IMR-90 (cell line): ENCODE data around the gene TRPV3. TPM values are rescaled to one million over a fixed set of nuclear protein-coding genes. Genes with fewer than 3 reads are reported as not detected.

Source experiments
- ATAC-seq: fragments of 200-7000 bp; cut with Tn5 transposase; 2 replicates; pipeline ENCODE4 v1.9.1; 2020; ENCODE audit warnings: low read depth, mild to moderate bottlenecking, moderate library complexity
- BruUV-seq: library from RNA; stranded (reverse); fragments of 400-500 nt; replicated peaks from 2 replicates; lab custom pipeline; 2021; lab: Mats Ljungman, UMichigan
- CTCF ChIA-PET: fragments of 300-600 bp; formaldehyde crosslinking; extraction: SDS; loops from one replicate; lab custom pipeline; 2021; ENCODE audit warnings: antibody characterized with exemption; lab: Yijun Ruan, JAX
- POLR2A ChIA-PET: fragments of 300-600 bp; sonication (Branson Sonifier 250); formaldehyde crosslinking; loops from one replicate; lab custom pipeline; 2022; ENCODE audit warnings: antibody characterized with exemption; ENCODE audit not compliant: unreplicated experiment; lab: Charles Lee
- DNase-seq: peaks from one replicate; pipeline ENCODE4 v3.0.0; 2013
- H2AFZ ChIP-seq: replicated peaks from 2 replicates; pipeline ENCODE3; 2013; ENCODE audit warnings: low read length, mild to moderate bottlenecking; ENCODE audit not compliant: poor library complexity
- H2AK5ac ChIP-seq: 2 replicates; pipeline ENCODE4 v1.6.1; 2013; ENCODE audit warnings: low read depth, low read length, inconsistent platforms
- H2AK9ac ChIP-seq: replicated peaks from 2 replicates; pipeline ENCODE3; 2013; ENCODE audit warnings: mild to moderate bottlenecking, low read depth, low read length, moderate library complexity; ENCODE audit not compliant: poor library complexity
- H2BK120ac ChIP-seq: 2 replicates; pipeline ENCODE4 v1.6.1; 2013; ENCODE audit warnings: low read depth, low read length, inconsistent platforms
- H2BK15ac ChIP-seq: 3 replicates; pipeline ENCODE4 v1.6.1; 2013; ENCODE audit warnings: low read depth, low read length, inconsistent platforms
- H2BK20ac ChIP-seq: 2 replicates; pipeline ENCODE4 v1.6.1; 2013; ENCODE audit warnings: low read depth, mild to moderate bottlenecking, inconsistent platforms, low read length, moderate library complexity
- H2BK5ac ChIP-seq: 2 replicates; pipeline ENCODE4 v1.6.1; 2013; ENCODE audit warnings: mild to moderate bottlenecking, low read depth, low read length, inconsistent platforms; ENCODE audit not compliant: poor library complexity, severe bottlenecking
- H3K14ac ChIP-seq: replicated peaks from 2 replicates; pipeline ENCODE4 v1.6.1; 2013; ENCODE audit warnings: low read depth, low read length, inconsistent platforms
- H3K18ac ChIP-seq: 2 replicates; pipeline ENCODE4 v1.6.1; 2013; ENCODE audit warnings: low read depth, low read length, control low read depth
- H3K23ac ChIP-seq: 2 replicates; pipeline ENCODE4 v1.6.1; 2013; ENCODE audit warnings: low read depth, low read length, inconsistent platforms
- H3K27ac ChIP-seq: 2 replicates; pipeline ENCODE4 v1.5.1; 2013; ENCODE audit warnings: mild to moderate bottlenecking, control low read depth, low read length; ENCODE audit not compliant: insufficient read depth
- H3K27me3 ChIP-seq: 2 replicates; pipeline ENCODE4 v1.6.1; 2013; ENCODE audit warnings: low read length; ENCODE audit not compliant: control insufficient read depth, insufficient read depth
- H3K36me3 ChIP-seq: 2 replicates; pipeline ENCODE4 v1.6.1; 2013; ENCODE audit warnings: low read length, mixed read lengths; ENCODE audit not compliant: control insufficient read depth, insufficient read depth
- H3K4ac ChIP-seq: 2 replicates; pipeline ENCODE4 v1.6.1; 2013; ENCODE audit warnings: low read depth, low read length, inconsistent platforms
- H3K4me1 ChIP-seq: 2 replicates; pipeline ENCODE4 v1.6.1; 2013; ENCODE audit warnings: low read length, mixed read lengths; ENCODE audit not compliant: control insufficient read depth, insufficient read depth
- H3K4me2 ChIP-seq: 2 replicates; pipeline ENCODE4 v1.6.1; 2013; ENCODE audit warnings: low read depth, mild to moderate bottlenecking, control low read depth, low read length, moderate library complexity
- H3K4me3 ChIP-seq: 2 replicates; pipeline ENCODE4 v1.5.1; 2013; ENCODE audit warnings: low read depth, mild to moderate bottlenecking, control low read depth, low read length, moderate library complexity; ENCODE audit not compliant: insufficient read depth
- H3K56ac ChIP-seq: 2 replicates; pipeline ENCODE4 v1.6.1; 2013; ENCODE audit warnings: low read length, inconsistent platforms; ENCODE audit not compliant: insufficient read depth; ENCODE audit errors: extremely low read depth
- H3K79me1 ChIP-seq, 2 experiments: 2 replicates each; pipeline ENCODE4 v1.6.1; 2013; ENCODE audit warnings: low read length in 2 of 2, inconsistent platforms in 1 of 2, low read depth in 1 of 2
- H3K9ac ChIP-seq: 2 replicates; pipeline ENCODE4 v1.6.1; 2013; ENCODE audit warnings: low read depth, low read length, control low read depth
- H3K9me1 ChIP-seq: 2 replicates; pipeline ENCODE4 v1.6.1; 2013; ENCODE audit warnings: low read length, inconsistent platforms; ENCODE audit not compliant: insufficient read depth
- H3K9me3 ChIP-seq: 2 replicates; pipeline ENCODE4 v1.6.1; 2013; ENCODE audit warnings: low read length; ENCODE audit not compliant: control insufficient read depth, insufficient read depth
- H4K20me1 ChIP-seq: 2 replicates; pipeline ENCODE4 v1.6.1; 2013; ENCODE audit warnings: low read length, inconsistent platforms; ENCODE audit not compliant: insufficient read depth
- H4K5ac ChIP-seq: 2 replicates; pipeline ENCODE4 v1.6.1; 2013; ENCODE audit warnings: mild to moderate bottlenecking, low read depth, low read length, control low read depth
- H4K8ac ChIP-seq, 2 experiments: 2 replicates each; pipeline ENCODE4 v1.6.1; 2013; ENCODE audit warnings: low read depth in 2 of 2, low read length in 2 of 2, control low read depth in 1 of 2, inconsistent platforms in 1 of 2
- H4K91ac ChIP-seq: 2 replicates; pipeline ENCODE4 v1.6.1; 2013; ENCODE audit warnings: low read depth, low read length, inconsistent platforms; ENCODE audit not compliant: insufficient read depth
- CHD1 ChIP-seq: IDR thresholded peaks from 2 replicates; pipeline ENCODE4 v1.6.1; 2012; ENCODE audit warnings: low read depth, low read length, improper control_type of control experiment
- MAFK ChIP-seq: IDR thresholded peaks from 2 replicates; pipeline ENCODE4 v1.6.1; 2012; ENCODE audit warnings: low read depth, low read length, improper control_type of control experiment
- MAZ ChIP-seq: IDR thresholded peaks from 2 replicates; pipeline ENCODE4 v1.6.1; 2012; ENCODE audit warnings: low read depth, mild to moderate bottlenecking, low read length, improper control_type of control experiment, moderate library complexity, borderline replicate concordance
- NFE2L2 ChIP-seq: fragments of 150-350 bp; IDR thresholded peaks from 2 replicates; pipeline ENCODE4 v1.6.1; 2016; ENCODE audit warnings: low read depth, mild to moderate bottlenecking, low read length
- SMC3 ChIP-seq: fragments of 150-350 bp; IDR thresholded peaks from 2 replicates; pipeline ENCODE4 v1.6.1; 2016; ENCODE audit warnings: low read depth, mild to moderate bottlenecking, antibody characterized with exemption, low read length, moderate library complexity
- WGBS, 2 experiments: methylation state at CpG; one replicate each; pipeline versions ENCODE4 v1.1.5 to v1.1.7; 2013; ENCODE audit warnings: missing lambda C conversion rate in 2 of 2; ENCODE audit not compliant: insufficient read length in 1 of 2; ENCODE audit errors: extremely low coverage in 2 of 2; 5-methylcytosine and 5-hydroxymethylcytosine counted together
- dilution Hi-C: fragments of 300-500 bp; cut with HindIII; formaldehyde crosslinking; loops from one replicate; pipeline ENCODE4 v1.14.3; 2018; ENCODE audit warnings: low sequenced_read_pairs; ENCODE audit not compliant: unreplicated experiment
- in situ Hi-C: fragments of 300-500 bp; cut with MboI; formaldehyde crosslinking; loops from 3 replicates; pipeline ENCODE4 v1.14.3; 2019; ENCODE audit warnings: low sequenced_read_pairs, inconsistent platforms, mixed read lengths
- intact Hi-C: fragments of 100-400 bp; cut with micrococcal nuclease; formaldehyde crosslinking; loops from 2 replicates; pipeline ENCODE4 v1.10.0; 2022
- polyA plus RNA-seq, 3 experiments: library from polyadenylated mRNA; depleted of rRNA; stranded (reverse); fragments of >200 nt; gene quantifications; 2 replicates each; pipeline ENCODE4 v1.2.3, GENCODE V29; 2012; ENCODE audit warnings: low replicate concordance in 1 of 3
- total RNA-seq: library from RNA; depleted of rRNA; stranded (reverse); fragments of >200 nt; gene quantifications from 2 replicates; pipeline ENCODE4 v1.2.3, GENCODE V29; 2012
- TF ChIP-seq, protein P1 (sequence below): fragments of 150-350 bp; IDR thresholded peaks from 2 replicates; pipeline ENCODE4 v1.6.1; 2017; ENCODE audit warnings: mild to moderate bottlenecking, antibody characterized with exemption, low read length, low read depth
- TF ChIP-seq, protein P2 (sequence below): conservative IDR thresholded peaks from 2 replicates; pipeline ENCODE4 v1.5.1; 2012; ENCODE audit warnings: mild to moderate bottlenecking, low read depth, low read length, improper control_type of control experiment

Gene TRPV3
- total and polyA plus RNA-seq, 2 of the 4 experiments (the other 2 are of a cell fraction), result 0.18 to 0.26 TPM

DNA sequence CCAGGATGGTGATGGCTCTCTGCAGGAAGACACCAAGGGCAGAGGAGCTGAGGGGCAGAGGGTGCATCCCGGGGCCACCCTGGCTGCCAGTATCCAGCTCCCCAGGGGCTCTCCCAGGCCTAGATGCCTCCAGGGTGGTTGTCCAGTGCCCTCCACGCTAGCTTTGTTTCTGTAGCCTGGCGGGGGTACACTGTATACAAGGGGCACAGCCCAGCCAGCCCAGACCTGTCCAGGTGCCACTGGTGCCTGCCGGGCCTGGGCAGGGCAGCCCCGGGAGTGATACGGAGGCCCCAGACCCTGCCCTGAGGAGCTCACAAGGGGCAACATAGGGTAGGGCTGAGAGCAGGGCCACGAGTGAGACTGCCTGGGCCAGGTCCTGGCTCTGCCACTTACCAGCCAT, 14.6 kb upstream of the TRPV3 start:
- Histone ChIP-seq H4K20me1 (no peaks in the 10 kb centered on the region), H4K8ac (no peak overlapping the region), H3K79me1 (no peaks in the 10 kb centered on the region), H3K18ac (no peak overlapping the region), H2AK5ac (no peak overlapping the region), H3K9me3 (no peaks in the 10 kb centered on the region), H2BK5ac (no peak overlapping the region), H3K27ac (no peak overlapping the region), H3K36me3 (peaks cover 2% of the 10 kb centered on the region; the same call in 1 of the 2 replicates), H2BK15ac (no peak overlapping the region), H3K4me2 (no peak overlapping the region), H4K91ac (no peak overlapping the region), H2AK9ac (no peak overlapping the region), H3K14ac (no peak overlapping the region), H2BK120ac (no peak overlapping the region), H3K4me3 (no peak overlapping the region), H2AFZ (no peak overlapping the region), H3K4ac (no peak overlapping the region), H3K56ac (no peak overlapping the region), H3K9me1 (no peaks in the 10 kb centered on the region), H4K5ac (no peak overlapping the region), H2BK20ac (no peak overlapping the region), H3K23ac (no peak overlapping the region), H3K9ac (no peak overlapping the region), H3K27me3 (no peaks in the 10 kb centered on the region), H3K4me1 (no peaks in the 10 kb centered on the region)
- dilution Hi-C loops (no loop called here), intact Hi-C loops (no loop called here), in situ Hi-C loops (no loop called here)
- no peak for ATAC-seq
- POLR2A ChIA-PET, result no interaction called here
- no peak for DNase-seq
- WGBS, 2 experiments, result 74% methylated on average over 3 of the region's 7 CpGs; no CpG with 5 or more reads in 1 of the 2 experiments
- BruUV-seq, result no TSS peak
- CTCF ChIA-PET, result interaction anchor here (0.7 kb wide), 1 partner anchor 107 kb away, joined by 5 read pairs; no protein-coding TSS in a partner anchor
- TF ChIP-seq, protein P1, sequence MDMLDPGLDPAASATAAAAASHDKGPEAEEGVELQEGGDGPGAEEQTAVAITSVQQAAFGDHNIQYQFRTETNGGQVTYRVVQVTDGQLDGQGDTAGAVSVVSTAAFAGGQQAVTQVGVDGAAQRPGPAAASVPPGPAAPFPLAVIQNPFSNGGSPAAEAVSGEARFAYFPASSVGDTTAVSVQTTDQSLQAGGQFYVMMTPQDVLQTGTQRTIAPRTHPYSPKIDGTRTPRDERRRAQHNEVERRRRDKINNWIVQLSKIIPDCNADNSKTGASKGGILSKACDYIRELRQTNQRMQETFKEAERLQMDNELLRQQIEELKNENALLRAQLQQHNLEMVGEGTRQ, result no peak
- TF ChIP-seq, protein P2, sequence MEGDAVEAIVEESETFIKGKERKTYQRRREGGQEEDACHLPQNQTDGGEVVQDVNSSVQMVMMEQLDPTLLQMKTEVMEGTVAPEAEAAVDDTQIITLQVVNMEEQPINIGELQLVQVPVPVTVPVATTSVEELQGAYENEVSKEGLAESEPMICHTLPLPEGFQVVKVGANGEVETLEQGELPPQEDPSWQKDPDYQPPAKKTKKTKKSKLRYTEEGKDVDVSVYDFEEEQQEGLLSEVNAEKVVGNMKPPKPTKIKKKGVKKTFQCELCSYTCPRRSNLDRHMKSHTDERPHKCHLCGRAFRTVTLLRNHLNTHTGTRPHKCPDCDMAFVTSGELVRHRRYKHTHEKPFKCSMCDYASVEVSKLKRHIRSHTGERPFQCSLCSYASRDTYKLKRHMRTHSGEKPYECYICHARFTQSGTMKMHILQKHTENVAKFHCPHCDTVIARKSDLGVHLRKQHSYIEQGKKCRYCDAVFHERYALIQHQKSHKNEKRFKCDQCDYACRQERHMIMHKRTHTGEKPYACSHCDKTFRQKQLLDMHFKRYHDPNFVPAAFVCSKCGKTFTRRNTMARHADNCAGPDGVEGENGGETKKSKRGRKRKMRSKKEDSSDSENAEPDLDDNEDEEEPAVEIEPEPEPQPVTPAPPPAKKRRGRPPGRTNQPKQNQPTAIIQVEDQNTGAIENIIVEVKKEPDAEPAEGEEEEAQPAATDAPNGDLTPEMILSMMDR, result no peak
- no peak for TF ChIP-seq SMC3
- TF ChIP-seq CHD1, result no peak
- no peak for TF ChIP-seq MAZ
- no peak for TF ChIP-seq NFE2L2
- TF ChIP-seq MAFK, result no peak
